H1 (cell line): Measurements from ENCODE around the gene CYP27C1. TPM values are rescaled to one million over a fixed set of nuclear protein-coding genes. Genes with fewer than 3 reads are reported as not detected.

Experiments used
- polyA plus RNA-seq, 7 experiments: library from polyadenylated mRNA; depleted of rRNA in 3 of 7; stranded (reverse) in 5 of 7; unstranded in 2 of 7; fragments of >200 nt in 5 of 7; fragments of 200-250 nt in 2 of 7; gene quantifications; 1 replicate in 5 of 7; 2 replicates in 1 of 7; 4 replicates in 1 of 7; pipeline versions ENCODE4 v1.2.1 to v1.2.3, GENCODE V29; 2011 to 2013; ENCODE audit warnings: missing spikeins in 2 of 7, mixed read lengths in 2 of 7
- total RNA-seq: library from RNA; stranded (reverse); fragmentation: NEBNext Ultra II Directional; extraction: Animal tissue kit (Norgen Biotek cat#: 25700); gene quantifications from 2 replicates; pipeline ENCODE4 v1.2.1, GENCODE V29; 2021
- TF ChIP-seq, protein P1 (sequence below): IDR thresholded peaks from 2 replicates; pipeline ENCODE4 v1.6.1; 2012; ENCODE audit warnings: inconsistent platforms

Gene CYP27C1
- total and polyA plus RNA-seq, 2 of the 8 experiments (the other 6 are each of a cell fraction or from before 2014, with no cell fraction given) = 1.3 to 3.2 TPM

DNA sequence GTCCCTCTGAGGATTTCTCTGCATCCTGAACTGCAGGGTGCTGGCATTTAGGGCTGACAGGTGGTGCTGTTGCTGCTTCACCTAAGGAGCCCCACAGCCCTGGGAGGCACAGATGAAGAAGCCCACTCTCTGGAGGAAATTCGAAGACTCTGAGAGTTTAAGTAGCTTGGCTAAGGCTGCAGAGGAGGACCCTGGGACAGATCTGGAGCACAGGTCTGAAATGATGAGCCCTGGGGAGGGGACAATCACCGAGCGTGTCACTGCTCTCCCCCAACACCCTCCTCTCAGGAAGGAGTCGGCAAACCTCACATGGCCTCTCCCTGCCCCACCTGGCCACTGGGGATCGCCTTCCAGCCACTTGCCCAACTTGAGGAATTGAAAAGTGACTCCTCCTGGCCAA, 18.6 kb downstream of the CYP27C1 start (continued):
- TF ChIP-seq, protein P1, sequence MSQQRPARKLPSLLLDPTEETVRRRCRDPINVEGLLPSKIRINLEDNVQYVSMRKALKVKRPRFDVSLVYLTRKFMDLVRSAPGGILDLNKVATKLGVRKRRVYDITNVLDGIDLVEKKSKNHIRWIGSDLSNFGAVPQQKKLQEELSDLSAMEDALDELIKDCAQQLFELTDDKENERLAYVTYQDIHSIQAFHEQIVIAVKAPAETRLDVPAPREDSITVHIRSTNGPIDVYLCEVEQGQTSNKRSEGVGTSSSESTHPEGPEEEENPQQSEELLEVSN = no peak
